HK-2 (cell line): Measurements from ENCODE around the gene PRICKLE2.

ENCODE experiments used
- DNase-seq: peaks from one replicate; pipeline ENCODE4 v3.0.0-alpha.2; 2018; ENCODE audit not compliant: unreplicated experiment

PRICKLE2 gene

DNA sequence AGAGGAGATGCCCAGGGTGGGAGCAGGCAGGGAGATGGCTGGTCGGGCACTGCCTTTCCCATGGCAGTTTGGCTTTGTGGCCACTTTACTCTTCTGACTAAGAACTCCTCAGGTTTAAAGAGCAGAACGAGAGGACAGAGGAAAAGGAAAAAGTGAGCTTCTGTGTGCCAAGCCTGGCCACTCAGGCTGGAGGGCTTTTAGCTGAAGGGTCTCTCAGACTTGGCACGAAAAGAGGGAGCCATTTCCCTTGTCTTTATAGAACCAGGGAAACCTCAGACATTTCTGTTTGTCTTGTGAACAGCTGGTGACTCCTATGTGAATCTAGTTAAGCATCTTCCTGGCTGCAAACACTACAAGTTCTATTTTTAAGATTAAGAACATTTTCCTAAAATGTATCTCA, 178.7 kb downstream of the PRICKLE2 start:
- DNase-seq, result no peak

DNA sequence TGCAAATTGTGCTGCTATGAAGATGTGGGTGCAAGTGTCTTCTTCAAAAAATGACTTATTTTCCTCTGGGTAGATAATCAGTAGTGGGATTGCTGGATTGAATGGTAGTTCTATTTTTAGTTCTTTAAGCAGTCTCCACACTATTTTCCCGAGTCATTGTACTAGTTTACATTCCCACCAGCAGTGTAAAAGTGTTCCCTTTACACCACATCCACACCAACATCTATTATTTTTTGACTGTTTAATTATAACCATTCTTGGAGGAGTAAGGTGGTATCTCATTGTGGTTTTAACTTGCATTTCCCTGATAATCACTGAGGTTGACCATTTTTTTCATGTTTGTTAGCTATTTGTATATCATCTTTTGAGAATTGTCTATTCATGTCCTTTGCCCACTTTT, 182.3 kb downstream of the PRICKLE2 start:
- DNase-seq, result no peak
